DOHH2 (cell line): ENCODE results near the gene UROD.

Experiments
- H3F3A ChIP-seq: fragments of 200-600 bp; sonication (generic), shearing (Covaris generic); 2 replicates; pipeline ENCODE4 v1.6.0; 2016; ENCODE audit warnings: antibody characterized with exemption, mild to moderate bottlenecking; ENCODE audit not compliant: control insufficient read depth, insufficient read depth
- H3K27ac ChIP-seq: fragments of 200-600 bp; sonication (generic); 2 replicates; pipeline ENCODE4 v1.5.1; 2014; ENCODE audit warnings: low read depth, mild to moderate bottlenecking, low read length, moderate library complexity
- H3K27me3 ChIP-seq: fragments of 200-600 bp; sonication (generic); 2 replicates; pipeline ENCODE4 v1.6.1; 2014; ENCODE audit warnings: mild to moderate bottlenecking, low read length, mixed read lengths; ENCODE audit not compliant: control insufficient read depth
- H3K36me3 ChIP-seq: fragments of 200-600 bp; sonication (generic); 2 replicates; pipeline ENCODE4 v1.6.1; 2014; ENCODE audit warnings: mild to moderate bottlenecking, low read length, moderate library complexity, mixed read lengths; ENCODE audit not compliant: control insufficient read depth
- H3K4me1 ChIP-seq: fragments of 200-600 bp; sonication (generic); 2 replicates; pipeline ENCODE4 v1.6.1; 2014; ENCODE audit warnings: mild to moderate bottlenecking, low read length, mixed read lengths; ENCODE audit not compliant: control insufficient read depth
- H3K4me2 ChIP-seq: fragments of 200-600 bp; sonication (generic); 2 replicates; pipeline ENCODE4 v1.6.0; 2014; ENCODE audit warnings: mild to moderate bottlenecking, low read length, moderate library complexity
- H3K4me3 ChIP-seq: fragments of 200-600 bp; sonication (generic); 2 replicates; pipeline ENCODE4 v1.5.1; 2014; ENCODE audit warnings: mild to moderate bottlenecking, low read length, mixed read lengths
- H3K79me2 ChIP-seq: fragments of 200-600 bp; sonication (generic); 2 replicates; pipeline ENCODE4 v1.6.1; 2014; ENCODE audit warnings: mild to moderate bottlenecking, low read length, mixed read lengths; ENCODE audit not compliant: control insufficient read depth
- H3K9me2 ChIP-seq: fragments of 200-600 bp; sonication (generic); replicated peaks from 2 replicates; pipeline ENCODE4 v1.6.1; 2014; ENCODE audit warnings: mild to moderate bottlenecking, low read length, mixed read lengths; ENCODE audit not compliant: control insufficient read depth
- H3K9me3 ChIP-seq: fragments of 200-600 bp; sonication (generic); 2 replicates; pipeline ENCODE4 v1.6.1; 2014; ENCODE audit warnings: antibody characterized with exemption, low read length, mixed read lengths; ENCODE audit not compliant: control insufficient read depth, insufficient read depth
- H4K20me1 ChIP-seq: fragments of 200-600 bp; sonication (generic); 2 replicates; pipeline ENCODE4 v1.6.0; 2014; ENCODE audit warnings: low read depth, mild to moderate bottlenecking, antibody characterized with exemption, low read length, moderate library complexity; ENCODE audit not compliant: control insufficient read depth, insufficient read depth
- EZH2phosphoT487 ChIP-seq: fragments of 200-600 bp; sonication (generic); IDR thresholded peaks from 2 replicates; pipeline ENCODE4 v1.6.1; 2017; ENCODE audit warnings: borderline replicate concordance, mild to moderate bottlenecking, antibody characterized with exemption, low read length, moderate library complexity, mixed read lengths
- TF ChIP-seq, protein P1 (sequence below): fragments of 200-600 bp; sonication (generic); IDR thresholded peaks from one replicate; pipeline ENCODE4 v1.5.1; 2014; ENCODE audit warnings: antibody characterized with exemption, mild to moderate bottlenecking, low read depth, low read length; ENCODE audit not compliant: poor library complexity, severe bottlenecking

UROD gene

DNA sequence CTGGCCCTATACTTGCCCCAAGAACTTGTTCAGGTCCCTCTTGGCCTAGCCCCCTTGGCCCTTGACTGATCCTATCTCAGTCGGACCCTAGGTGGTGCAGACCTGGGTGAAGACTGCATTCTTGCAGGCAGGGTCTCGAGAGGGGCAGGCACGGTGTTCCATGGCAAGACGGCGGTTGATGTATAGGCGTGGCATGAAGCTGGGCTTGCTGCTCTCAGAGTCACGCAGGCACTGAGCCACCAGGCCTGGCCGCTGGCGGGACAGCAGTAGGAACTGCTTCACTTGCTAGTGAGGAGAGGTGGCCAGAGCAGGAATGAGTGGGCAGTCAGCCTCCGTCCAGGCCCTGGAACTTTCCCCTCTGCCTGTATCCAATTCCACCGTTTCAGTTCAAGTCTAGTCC lies 4.7 kb upstream of the UROD start:
- H4K20me1 ChIP-seq = no peaks in the 10 kb centered on the region; the same call in 1 of the 2 replicates
- H3K36me3 ChIP-seq = peaks cover 28% of the 10 kb centered on the region; the same call in 1 of the 2 replicates
- H3K4me1 ChIP-seq = peaks cover 15% of the 10 kb centered on the region
- no peak overlapping the region for H3K4me3 ChIP-seq
- no peaks in the 10 kb centered on the region for H3K9me2 ChIP-seq
- peaks cover 12% of the 10 kb centered on the region for H3K79me2 ChIP-seq
- H3K27me3 ChIP-seq = no peaks in the 10 kb centered on the region
- no peak for TF ChIP-seq EZH2phosphoT487
- TF ChIP-seq, protein P1, sequence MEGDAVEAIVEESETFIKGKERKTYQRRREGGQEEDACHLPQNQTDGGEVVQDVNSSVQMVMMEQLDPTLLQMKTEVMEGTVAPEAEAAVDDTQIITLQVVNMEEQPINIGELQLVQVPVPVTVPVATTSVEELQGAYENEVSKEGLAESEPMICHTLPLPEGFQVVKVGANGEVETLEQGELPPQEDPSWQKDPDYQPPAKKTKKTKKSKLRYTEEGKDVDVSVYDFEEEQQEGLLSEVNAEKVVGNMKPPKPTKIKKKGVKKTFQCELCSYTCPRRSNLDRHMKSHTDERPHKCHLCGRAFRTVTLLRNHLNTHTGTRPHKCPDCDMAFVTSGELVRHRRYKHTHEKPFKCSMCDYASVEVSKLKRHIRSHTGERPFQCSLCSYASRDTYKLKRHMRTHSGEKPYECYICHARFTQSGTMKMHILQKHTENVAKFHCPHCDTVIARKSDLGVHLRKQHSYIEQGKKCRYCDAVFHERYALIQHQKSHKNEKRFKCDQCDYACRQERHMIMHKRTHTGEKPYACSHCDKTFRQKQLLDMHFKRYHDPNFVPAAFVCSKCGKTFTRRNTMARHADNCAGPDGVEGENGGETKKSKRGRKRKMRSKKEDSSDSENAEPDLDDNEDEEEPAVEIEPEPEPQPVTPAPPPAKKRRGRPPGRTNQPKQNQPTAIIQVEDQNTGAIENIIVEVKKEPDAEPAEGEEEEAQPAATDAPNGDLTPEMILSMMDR = no peak
- H3K4me2 ChIP-seq = no peak overlapping the region
- no peak overlapping the region for H3K27ac ChIP-seq
- no peaks in the 10 kb centered on the region for H3K9me3 ChIP-seq
- no peaks in the 10 kb centered on the region for H3F3A ChIP-seq

DNA sequence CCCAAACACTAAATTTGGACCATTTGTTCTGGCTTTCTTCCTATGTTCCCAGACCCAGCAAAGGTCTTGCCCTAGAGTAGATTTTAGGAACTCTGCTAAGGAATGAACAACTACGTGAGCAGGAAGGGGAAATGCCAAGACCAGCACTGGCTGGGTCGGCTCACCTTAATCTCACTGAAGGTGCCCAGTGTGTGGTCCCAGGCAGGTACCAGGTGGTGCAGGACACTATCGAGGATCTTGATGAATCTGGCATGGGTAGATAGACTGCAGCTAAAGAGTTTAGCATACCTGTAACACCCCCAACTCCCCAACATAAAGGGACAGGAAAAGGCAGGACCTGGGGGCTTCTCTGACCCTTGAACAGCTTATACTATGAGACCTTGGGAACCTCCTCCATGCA lies 4.0 kb upstream of the UROD start:
- no peak overlapping the region for H3K4me2 ChIP-seq

DNA sequence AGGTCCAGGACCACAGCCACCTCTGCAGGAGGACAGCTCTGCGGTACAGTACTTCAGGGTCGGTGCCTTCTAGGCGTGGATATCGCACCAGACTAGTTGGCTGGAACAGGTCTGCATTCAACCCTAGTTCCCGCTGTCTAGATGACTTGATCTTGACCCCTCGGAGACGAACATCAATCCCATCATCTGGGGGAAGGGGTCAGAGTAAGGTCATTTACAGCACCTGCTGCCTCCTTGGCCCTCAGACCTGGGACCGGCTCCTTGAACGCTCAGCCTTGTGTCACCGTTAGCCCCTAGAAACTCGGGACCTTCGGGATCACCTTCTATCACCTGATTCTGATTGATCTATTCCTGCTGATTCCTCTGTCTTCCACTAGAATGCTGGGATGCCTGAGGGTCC lies 3.5 kb upstream of the UROD start:
- H3K4me1 ChIP-seq = peaks cover 26% of the 10 kb centered on the region
- H3K9me2 ChIP-seq = no peaks in the 10 kb centered on the region
- H3K9me3 ChIP-seq = no peaks in the 10 kb centered on the region
- H3K79me2 ChIP-seq = peaks cover 17% of the 10 kb centered on the region
- H3K27ac ChIP-seq = no peak overlapping the region
- TF ChIP-seq EZH2phosphoT487 = no peak
- TF ChIP-seq, protein P1 = no peak
- no peaks in the 10 kb centered on the region for H3K27me3 ChIP-seq
- H3K4me3 ChIP-seq = no peak overlapping the region
- no peaks in the 10 kb centered on the region; the same call in 1 of the 2 replicates for H4K20me1 ChIP-seq
- H3K4me2 ChIP-seq = no peak overlapping the region
- no peaks in the 10 kb centered on the region for H3F3A ChIP-seq
- peaks cover 20% of the 10 kb centered on the region; the same call in 1 of the 2 replicates for H3K36me3 ChIP-seq

More for the DNA sequence above, 4.0 kb upstream of the UROD start:
- Histone ChIP-seq H3K27ac (no peak overlapping the region), H3F3A (no peaks in the 10 kb centered on the region), H3K36me3 (peaks cover 25% of the 10 kb centered on the region; the same call in 1 of the 2 replicates), H3K4me3 (no peak overlapping the region), H3K4me1 (peaks cover 22% of the 10 kb centered on the region), H3K27me3 (no peaks in the 10 kb centered on the region), H3K79me2 (peaks cover 17% of the 10 kb centered on the region), H3K9me2 (no peaks in the 10 kb centered on the region), H3K9me3 (no peaks in the 10 kb centered on the region), H4K20me1 (no peaks in the 10 kb centered on the region; the same call in 1 of the 2 replicates)
- TF ChIP-seq EZH2phosphoT487 = no peak
- TF ChIP-seq, protein P1 = no peak
